Fibroblast of skin of left biceps (primary cell): ENCODE data around the gene FLNB.

ENCODE experiments used
- DNase-seq, 2 experiments: peaks; one replicate each; pipeline ENCODE4 v3.0.0-alpha.2; 2013; ENCODE audit warnings: low read depth in 2 of 2

FLNB gene

DNA sequence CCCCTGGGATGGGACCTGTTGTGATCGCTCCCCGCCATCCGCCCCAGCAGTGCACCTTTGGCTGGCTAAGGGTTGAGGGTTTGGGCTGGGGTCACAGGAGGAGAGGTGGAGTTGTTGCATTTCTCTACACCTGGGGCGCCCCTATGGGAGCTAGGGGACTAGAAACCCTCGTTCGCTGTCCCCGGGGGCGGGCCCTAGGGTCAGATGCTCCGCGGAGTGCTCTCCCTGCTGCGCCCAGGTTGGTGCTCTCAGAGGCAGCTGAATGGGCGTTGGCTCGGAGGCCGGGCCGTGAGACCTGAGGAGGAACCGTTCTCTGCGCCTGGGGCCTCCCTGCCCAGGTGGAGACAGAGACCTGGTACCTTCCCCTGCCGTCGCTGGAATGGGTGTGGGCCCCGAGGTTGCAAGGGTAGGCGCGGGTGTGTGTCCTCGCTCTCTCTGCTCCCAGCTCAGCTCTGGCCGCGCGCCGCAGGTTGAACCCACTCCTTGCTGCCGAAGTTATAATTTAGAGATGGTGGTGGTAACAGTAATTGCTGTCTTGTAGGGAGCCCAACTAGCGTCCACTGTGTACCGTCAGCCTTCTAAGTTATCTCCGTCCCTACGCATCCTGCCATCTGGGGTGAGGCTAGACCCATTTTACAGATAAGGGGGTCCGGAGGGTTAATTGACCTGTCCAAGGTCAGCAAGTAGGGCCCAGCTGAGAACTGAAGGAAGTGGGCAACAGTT, 965 bp downstream of the FLNB start:
- DNase-seq, result no peak

DNA sequence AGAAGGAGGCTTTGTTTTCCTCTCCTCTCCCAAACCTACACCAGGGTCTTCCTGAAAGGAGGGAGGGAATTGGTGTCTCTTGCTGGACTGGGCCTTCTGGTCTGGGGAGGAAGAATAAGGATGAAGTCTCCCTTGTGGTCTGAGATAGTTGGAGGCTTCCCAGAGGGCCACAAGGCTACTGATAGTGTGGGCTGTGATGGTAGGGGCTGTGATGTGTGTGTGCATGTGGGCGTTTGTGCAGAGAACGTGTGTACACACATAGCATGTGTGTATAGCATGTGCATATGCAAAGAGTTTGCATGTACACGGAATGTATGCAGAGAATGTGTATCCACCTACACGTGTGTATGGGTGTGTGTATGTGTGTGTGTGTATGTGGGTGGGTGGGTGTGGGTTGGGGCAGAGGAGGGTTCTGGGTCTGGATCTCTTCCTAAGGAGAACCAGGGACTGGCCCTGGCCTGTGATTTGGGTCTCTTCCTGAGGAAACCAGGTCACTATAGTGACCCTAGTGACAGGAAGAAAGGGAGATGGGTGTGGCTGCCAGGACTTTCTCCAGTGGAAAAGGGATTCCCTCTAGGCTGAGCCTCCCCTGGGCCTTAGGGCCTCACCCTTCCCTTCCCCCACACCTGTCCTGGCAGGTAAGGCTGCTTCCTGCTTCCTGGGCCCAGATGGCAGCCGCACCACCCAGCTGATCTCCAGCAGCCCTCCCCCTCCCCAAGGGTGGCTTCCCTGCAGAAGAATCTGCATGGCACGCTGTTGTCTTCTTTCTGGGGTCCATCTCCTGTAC, 1.7 kb downstream of the FLNB start:
- DNase-seq, result no peak

DNA sequence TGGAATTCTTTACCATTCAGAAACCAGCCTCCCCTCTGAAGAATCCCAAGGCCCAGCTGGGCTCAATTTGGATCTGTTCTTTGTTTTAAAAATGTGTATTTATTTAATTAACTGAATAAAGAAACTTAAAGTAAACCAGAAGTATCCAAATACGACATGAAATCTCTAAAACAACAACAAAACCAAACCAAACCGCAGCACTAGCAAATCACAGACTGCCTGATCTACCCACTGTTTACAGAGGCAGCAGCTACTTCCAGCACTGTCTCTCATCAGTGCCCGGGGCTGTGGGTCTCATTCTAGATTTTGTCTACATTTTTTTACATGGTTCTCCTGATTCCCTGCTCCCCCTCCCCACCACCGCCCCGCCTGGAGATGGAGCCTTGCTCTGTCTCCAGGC, 2.3 kb downstream of the FLNB start:
- no peak for DNase-seq

DNA sequence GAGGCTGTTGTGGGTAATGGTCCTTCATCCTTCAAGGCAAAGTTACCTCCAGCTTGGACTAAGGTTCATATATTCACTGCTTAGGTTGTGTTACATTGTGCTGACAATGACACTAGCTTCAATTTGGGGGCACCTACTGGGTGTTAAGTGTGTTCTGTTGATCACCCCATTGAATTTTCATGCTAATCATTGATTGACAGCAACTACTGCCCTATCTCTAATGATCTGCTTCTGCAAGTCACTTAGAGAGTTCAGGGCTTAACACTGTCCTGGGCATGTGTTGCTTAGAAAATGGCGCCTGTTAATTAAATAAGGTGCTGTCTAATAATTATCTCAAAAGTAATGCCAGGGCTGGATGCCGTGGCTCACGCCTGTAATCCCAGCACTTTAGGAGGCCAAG, 3.4 kb downstream of the FLNB start:
- no peak for DNase-seq

DNA sequence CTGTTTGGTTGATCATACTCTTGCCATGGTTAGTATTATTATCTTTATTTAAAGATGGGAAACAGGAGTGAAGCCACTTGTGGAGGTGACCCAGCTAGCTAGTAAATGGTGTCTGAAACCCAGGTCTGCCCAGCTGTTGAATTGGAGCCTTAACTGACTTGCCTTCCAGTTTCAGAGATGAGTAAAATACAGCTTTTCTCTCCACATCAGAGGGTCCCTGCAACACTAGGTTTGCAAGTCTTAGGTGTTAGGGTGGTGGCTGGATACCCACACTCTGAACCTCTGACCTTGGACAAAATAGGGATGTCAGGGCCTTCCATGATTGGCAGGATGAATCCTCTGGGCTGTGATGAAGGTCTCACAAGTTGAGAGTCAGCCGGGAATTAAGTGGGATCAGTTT, 4.1 kb downstream of the FLNB start:
- no peak for DNase-seq

DNA sequence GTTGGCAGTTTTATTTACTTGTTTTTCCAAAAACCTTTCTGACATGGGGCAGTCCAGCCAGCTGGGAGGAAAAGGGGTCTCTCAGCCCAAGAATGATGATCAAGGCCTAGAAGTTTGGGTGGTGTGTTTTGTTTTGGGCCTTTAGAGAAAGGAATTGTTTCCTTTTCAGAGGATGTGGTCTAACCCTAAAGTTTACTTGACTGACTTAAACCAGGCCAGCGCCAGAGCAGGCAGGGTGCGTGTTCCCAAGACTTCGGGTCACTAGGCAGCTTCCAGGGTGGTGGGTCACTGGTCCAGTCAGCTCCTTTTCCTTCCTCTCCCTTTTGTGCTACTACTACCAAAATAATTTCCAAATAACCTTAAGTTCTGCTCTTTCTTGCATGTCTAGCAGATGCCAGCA, 4.9 kb downstream of the FLNB start:
- DNase-seq, result no peak

DNA sequence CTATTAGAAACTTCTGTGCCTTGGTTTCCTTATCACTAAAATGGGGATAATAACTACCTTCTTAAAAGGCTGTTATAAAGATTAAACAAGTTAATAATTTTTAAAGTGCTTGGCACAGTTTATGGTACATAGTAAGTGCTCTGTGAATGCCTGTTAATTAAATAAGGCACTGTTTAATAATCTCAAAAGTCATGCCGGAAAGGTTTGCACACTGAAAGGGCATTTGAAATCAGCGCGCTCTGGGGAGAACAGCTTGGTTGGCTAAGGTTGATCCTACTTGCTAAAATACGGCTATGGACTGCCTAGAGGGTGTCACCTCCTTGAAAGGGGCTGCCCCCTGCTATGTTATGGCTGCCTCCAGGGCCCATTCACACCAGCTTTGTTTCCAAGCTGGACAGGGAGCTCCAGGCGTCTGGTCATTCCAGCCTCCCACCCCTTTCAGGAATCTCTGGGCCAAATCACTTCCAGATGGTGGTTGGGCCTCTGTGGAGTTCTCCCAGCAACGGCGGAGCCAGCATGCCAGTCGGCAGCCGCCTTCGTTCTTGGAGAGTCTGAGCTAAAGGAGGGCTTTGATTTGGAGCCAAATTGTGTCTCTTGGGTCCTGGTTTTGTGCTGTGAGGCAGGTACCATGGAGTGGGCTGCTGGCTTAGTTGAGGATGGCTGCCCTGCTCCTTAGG, 5.9 kb downstream of the FLNB start:
- DNase-seq, result peak; percentile 74 to 78

DNA sequence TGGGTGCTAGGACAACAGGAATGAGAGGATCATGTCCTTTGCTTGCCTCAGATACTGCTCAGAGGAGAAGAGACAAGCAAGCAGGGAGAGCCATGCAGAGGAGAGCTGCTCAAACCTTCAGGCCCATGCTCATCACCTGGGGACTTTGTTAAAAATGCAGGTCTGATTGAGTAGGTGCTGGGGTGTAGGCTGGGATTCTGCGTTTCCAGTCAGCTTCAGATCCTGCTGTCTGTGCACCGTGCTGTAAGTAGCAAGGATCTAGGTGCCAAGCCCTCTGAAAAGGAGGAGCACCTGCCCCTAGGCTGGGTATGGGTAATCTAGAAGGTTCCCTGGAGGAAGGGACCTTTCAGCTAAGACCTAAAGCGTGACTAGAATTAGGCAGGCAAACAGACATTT, 7.3 kb downstream of the FLNB start:
- no peak for DNase-seq

DNA sequence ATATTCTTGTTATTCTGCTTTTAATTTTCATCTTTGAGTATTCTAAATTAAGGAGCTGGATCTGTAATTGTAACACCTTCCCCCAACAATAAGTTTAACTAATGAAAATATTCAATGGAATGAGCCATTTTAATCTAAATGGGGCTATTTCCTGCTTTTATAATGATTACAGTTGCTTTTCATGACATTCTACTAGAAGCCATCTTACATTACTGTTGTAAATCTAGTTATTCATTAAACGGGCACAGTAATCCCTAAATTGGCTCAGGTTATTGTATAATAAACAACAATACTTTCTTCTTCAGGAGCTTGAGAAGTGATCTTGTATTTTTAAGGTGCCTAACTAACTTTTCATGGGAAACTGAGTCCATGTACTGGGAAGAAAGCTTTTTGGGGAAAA, 8.5 kb downstream of the FLNB start:
- no peak for DNase-seq

DNA sequence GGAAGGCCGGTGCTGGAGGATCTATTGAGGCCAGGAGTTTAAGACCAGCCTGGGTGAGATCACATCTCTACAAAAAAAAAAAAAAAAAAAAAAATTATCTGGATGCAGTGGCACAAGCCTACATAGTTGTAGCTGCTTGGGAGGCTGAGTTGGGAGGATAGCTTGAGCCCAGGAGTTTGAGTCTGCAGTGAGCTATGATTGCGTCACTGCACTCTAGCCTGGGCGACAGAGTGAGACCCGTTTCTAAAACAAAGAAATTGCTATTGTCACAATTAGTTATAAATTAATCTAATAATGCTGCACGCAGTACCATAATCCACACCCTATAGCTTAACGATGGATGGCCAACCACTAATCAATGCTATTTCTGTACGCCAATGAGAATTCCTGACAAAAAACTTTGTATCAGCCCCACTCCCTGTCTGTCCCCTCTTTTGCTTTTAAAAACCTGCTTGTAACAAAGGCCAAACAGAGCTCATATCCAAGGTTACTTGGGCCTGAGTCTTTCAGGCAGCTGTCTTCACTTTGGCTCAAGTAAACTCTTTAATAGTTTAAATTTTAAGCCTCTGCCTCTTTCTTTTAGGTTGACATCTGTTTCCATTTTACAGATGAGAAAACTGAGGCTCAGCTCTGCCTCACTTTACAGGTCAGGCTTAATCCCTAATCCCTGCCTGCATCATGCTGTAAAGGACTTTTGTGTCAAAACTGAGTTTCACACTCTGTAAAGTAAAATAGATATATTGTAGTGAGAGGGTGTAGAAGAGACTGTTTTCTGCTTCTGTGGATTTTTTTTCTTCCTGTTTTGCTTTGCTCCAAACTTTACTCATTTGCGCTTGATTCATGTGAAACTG, 10.9 kb downstream of the FLNB start:
- no peak for DNase-seq

DNA sequence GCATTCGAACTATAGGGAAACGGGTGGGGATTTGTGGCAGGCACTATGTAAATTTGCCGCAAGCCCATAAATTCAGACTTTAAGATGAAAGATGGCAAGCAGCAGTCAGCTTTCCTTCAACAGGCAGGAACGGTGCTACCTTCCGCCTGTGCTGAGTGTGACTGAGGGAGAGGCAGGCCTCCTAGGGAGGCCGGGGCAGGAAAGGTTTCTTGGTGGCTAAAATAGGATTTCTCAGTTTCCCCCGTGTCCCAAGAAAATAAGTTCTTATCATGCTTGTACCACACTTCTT, 12.5 kb downstream of the FLNB start:
- DNase-seq, result no peak

DNA sequence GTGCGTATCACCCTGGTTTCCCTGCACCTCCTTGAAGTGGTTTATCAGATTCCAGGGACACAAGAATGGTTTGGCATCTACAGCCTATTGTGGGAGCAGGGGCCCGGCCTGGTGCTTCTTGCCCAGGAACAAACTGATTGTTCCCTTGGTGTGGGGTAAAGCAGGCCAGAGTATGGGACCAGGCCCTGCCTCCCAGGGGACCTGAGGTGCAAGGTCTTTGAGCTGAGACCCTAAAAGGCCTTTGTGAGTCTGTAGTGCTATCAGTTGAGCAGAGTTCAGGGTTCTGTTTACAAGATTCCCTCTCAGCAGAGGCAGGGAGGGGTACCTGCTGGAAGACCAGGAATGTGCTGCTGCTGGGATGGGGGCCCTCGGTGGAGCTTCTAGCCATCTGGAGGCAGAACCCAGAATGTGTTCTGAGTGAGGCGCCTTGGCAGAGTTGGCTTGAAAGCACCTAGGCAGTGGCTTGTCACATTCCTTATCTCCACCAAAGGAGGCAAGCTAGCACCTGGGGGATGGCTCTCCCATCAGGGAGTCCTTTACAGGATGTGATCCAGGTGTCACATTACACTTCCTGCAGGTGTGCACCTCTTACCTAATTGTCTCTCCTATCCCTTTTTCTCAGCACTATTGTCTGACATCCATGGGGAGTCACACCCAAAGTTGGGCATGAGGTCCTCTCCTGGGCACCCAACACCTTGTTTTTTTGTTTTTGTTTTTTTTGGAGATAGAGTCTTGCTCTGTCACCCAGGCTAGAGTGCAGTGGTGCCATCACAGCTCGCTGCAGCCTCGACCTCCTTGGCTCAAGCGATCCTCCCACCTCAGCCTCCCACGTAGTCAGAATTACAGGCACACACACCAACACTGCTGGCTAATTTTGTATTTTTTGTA, 13.1 kb downstream of the FLNB start:
- DNase-seq, result no peak

DNA sequence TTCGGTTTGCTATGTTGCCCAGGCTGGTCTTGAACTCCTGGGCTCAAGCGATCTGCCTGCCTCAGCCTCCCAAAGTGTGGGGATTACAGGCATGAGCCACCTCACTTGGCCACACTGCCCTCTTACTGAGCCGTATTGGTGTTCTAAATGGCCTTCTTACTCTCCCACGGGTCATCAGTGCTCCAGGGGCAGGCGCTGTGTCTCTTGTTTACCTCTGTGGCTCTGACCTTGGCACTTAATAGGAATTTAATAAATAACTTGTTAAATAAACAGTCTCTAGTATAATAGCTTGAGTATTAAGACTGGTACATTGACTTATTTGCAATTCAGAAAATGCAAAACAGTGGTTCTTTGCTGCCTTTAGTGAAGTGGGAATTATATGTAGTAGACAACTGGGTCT, 13.7 kb downstream of the FLNB start:
- no peak for DNase-seq

DNA sequence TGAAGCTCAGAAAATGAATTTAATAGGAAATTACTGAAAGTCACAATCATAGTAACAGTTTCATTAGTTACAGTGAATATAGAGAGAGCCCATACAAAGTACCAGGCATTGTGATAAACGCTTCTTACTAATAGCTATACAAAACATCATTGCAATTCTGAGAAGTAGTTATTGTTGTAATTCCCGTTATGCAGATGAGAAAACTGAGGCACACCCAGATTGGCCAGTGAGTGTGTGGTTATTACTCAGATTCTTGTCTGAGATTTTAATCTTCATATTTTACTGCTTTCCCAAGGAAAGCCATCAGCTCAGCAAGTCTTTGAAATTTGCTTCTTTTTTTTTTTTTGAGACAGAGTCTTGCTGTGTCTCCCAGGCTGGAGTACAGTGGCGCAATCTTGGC, 14.3 kb downstream of the FLNB start:
- no peak for DNase-seq

DNA sequence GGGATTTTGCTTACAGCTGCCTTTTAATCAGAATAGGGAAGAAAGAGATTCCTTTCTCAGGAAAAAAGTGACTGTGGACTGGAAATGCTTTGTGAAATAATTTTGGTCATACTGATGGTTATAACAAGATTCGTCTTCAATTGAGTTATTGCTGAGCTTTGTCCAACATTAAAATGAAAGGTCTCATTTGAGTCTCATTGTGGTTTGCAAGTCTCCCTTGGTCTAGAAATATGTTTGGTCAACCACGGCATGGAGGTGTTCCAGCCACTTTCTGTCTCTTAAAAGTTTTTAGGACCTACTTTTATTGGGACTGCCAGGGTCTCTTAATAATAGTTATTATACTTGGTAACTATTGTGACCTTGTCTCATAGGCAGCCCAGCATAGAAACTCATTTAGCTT, 15.3 kb downstream of the FLNB start:
- DNase-seq, result no peak

DNA sequence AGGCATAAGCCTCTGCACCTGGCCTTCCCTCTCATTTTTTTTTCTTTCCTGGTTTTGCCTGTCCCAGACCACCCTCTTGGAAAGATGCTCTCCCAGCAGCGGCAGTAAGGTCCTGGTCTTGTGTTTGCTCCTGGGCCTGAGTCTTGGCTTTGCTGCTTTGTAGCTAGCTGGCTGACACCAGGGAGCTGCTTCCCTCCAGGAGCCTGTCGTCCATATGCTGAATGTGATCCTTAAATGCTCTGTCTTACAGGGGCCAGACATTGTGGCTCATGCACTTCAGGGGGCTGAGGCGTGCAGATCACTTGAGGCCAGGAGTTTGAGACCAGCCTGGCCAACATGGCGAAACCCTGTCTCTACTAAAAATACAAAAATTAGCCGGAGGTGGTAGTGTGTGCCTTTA, 17.2 kb downstream of the FLNB start:
- no peak for DNase-seq

DNA sequence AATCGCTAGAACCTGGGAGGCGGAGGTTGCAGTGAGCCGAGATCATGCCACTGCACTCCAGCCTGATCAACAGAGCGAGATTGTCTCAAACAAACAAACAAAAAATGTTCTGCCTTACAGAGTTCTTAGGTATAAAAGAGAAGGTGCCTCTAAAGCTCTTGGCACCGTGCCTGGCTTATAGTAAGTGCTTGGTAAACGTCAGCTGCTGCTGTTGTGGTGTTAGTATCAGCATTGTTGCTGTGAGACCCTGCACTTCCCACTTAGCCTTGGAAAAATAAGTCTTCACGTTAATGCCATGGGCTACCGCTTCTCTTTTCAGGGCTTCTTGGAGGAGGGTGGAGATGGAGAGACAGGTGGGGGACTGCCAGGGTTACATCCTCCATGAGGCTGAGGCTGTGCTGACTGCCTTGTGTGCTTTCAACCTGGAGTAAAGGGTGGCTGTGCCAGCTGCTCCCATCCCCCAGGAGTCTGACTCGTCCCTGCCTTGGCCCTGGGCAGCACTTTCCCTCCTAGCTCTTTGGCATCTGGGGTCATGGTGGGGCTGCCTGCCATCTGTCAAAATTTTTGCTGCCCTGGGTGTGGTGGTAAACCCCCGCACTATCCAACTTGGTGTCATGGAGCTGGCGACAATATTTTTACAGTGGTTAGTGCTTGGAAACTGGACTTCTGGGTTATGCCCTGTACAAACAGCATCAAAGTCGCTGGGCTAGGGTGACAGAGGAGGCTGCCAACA, 17.8 kb downstream of the FLNB start:
- DNase-seq, result no peak

DNA sequence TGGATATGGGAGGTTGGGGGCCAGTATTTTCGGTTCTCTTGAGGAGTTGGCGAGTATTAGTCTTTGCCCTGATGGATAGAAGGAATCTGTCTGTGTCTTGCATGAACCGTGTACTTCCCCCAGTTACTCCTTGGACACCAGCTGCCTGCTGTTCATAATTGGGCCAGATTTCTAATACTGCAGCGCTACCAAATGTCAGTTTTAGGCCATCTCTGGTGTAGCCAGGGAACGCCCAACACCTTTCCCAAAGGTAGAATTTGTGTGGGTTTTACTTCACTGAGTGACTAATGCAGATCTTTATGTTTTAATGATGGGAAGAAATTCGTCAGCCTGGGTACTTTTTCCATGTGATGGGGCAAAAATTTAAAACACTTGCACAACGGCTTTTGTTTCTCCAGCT, 18.4 kb downstream of the FLNB start:
- no peak for DNase-seq

DNA sequence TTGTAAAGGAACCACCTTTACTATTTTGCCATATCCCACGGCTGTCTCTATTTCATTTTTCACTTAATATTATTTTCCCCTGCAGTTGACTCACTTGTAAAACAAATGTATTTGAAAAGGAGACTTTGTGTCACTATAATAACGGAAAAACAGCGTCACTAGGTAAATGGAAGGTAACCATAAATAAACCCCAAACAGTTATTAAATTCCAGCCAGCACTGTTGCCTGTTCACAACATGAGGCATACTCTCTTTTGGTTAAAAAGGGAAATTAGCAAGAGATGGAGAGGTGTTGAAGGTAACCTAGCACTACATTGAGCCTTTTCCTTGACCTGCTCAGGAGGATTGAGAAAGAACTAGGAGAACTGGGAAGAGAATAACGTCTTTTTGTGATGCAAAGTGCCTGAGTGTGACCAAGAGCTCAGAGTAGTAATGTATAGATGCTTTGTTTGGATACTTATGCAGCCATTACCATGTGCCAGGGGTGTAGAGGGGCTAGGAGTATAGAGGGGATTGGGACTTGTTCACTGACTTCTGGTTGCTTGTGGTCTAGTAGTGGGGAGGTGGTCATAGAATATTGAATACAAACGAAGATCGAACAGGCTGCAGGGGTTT, 19.6 kb downstream of the FLNB start:
- DNase-seq, result no peak

DNA sequence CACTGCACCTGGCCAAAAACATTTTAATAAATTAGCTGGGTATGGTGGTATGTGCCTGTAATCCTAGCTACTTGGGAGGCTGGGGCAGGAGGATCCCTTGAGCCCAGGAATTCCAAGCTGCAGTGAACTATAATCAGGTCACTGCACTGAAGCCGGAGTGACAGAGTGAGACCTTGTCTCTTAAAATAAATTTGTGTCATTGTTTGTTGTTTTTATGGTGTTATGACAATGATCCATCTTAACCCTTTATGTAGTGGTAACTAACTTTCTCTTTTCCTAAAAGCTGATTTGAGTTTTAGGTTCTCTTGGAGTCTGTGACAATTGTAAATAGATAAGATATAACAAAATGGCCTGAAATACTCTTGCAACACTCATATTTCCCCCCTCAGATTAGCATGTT, 20.7 kb downstream of the FLNB start:
- DNase-seq, result no peak
